ENCODE results near the gene CREM. TPM values are rescaled to one million over a fixed set of nuclear protein-coding genes. Genes with fewer than 3 reads are reported as not detected.

Gene CREM
- total and polyA plus RNA-seq, 2 donors, result 38.0 to 82.2 TPM

GRCh38 chr10:35228058-35228457, 101.4 kb downstream of the CREM start:
- 100% methylated on average over 1 of the region's 1 CpG for WGBS

GRCh38 chr10:35231646-35232045, 105.0 kb downstream of the CREM start:
- WGBS, result 97% methylated on average over 4 of the region's 4 CpGs
- Histone ChIP-seq H3K9me3 (ENCODE audit: control insufficient read depth in 2 of 2, insufficient read depth in 1 of 2, low read length in 1 of 2) (no peaks in the 10 kb centered on the region), H3K4me1 (ENCODE audit: control insufficient read depth in 2 of 2, insufficient read depth in 2 of 2, low read length in 2 of 2) (no peaks in the 10 kb centered on the region), H3K27me3 (ENCODE audit: control insufficient read depth in 2 of 2, insufficient read depth in 1 of 2, low read length in 1 of 2) (no peaks in the 10 kb centered on the region), H3K4me3 (ENCODE audit: low read length in 2 of 2) (no peak overlapping the region), H3K36me3 (ENCODE audit: control insufficient read depth in 2 of 2, insufficient read depth in 2 of 2, low read length in 1 of 2) (no peaks in the 10 kb centered on the region), H3K27ac (ENCODE audit: low read depth in 1 of 2, low read length in 1 of 2) (no peak overlapping the region)
- no peak for DNase-seq (ENCODE audit: low read depth in 6 of 9, low spot score in 9 of 9)

More at GRCh38 chr10:35228058-35228457, 101.4 kb downstream of the CREM start:
- Histone ChIP-seq H3K4me1 (ENCODE audit: control insufficient read depth in 2 of 2, insufficient read depth in 2 of 2, low read length in 2 of 2) (no peaks in the 10 kb centered on the region), H3K27me3 (ENCODE audit: control insufficient read depth in 2 of 2, insufficient read depth in 1 of 2, low read length in 1 of 2) (no peaks in the 10 kb centered on the region), H3K4me3 (ENCODE audit: low read length in 2 of 2) (no peak overlapping the region), H3K36me3 (ENCODE audit: control insufficient read depth in 2 of 2, insufficient read depth in 2 of 2, low read length in 1 of 2) (no peaks in the 10 kb centered on the region), H3K9me3 (ENCODE audit: control insufficient read depth in 2 of 2, insufficient read depth in 1 of 2, low read length in 1 of 2) (no peaks in the 10 kb centered on the region), H3K27ac (ENCODE audit: low read depth in 1 of 2, low read length in 1 of 2) (no peak overlapping the region)
- no peak for DNase-seq (ENCODE audit: low read depth in 6 of 9, low spot score in 9 of 9)

- DNase-seq (ENCODE audit: low read depth in 6 of 9, low spot score in 9 of 9), result no peak
- no peaks in the 10 kb centered on the region for H3K27me3 ChIP-seq (ENCODE audit: control insufficient read depth in 2 of 2, insufficient read depth in 1 of 2, low read length in 1 of 2)
- H3K4me3 ChIP-seq (ENCODE audit: low read length in 2 of 2), result no peak overlapping the region
- H3K9me3 ChIP-seq (ENCODE audit: control insufficient read depth in 2 of 2, insufficient read depth in 1 of 2, low read length in 1 of 2), result no peaks in the 10 kb centered on the region
- H3K36me3 ChIP-seq (ENCODE audit: control insufficient read depth in 2 of 2, insufficient read depth in 2 of 2, low read length in 1 of 2), result no peaks in the 10 kb centered on the region
- H3K4me1 ChIP-seq (ENCODE audit: control insufficient read depth in 2 of 2, insufficient read depth in 2 of 2, low read length in 2 of 2), result no peaks in the 10 kb centered on the region
- H3K27ac ChIP-seq (ENCODE audit: low read depth in 1 of 2, low read length in 1 of 2), result no peak overlapping the region
- 95% methylated on average over 3 of the region's 3 CpGs for WGBS
These were observed 105.9 kb downstream of the CREM start for GRCh38 chr10:35232527-35232926.

GRCh38 chr10:35234073-35234472, 107.4 kb downstream of the CREM start:
- no peaks in the 10 kb centered on the region for H3K9me3 ChIP-seq (ENCODE audit: control insufficient read depth in 2 of 2, insufficient read depth in 1 of 2, low read length in 1 of 2)
- WGBS, result 98% methylated on average over 8 of the region's 8 CpGs
- no peaks in the 10 kb centered on the region for H3K4me1 ChIP-seq (ENCODE audit: control insufficient read depth in 2 of 2, insufficient read depth in 2 of 2, low read length in 2 of 2)
- DNase-seq (ENCODE audit: low read depth in 6 of 9, low spot score in 9 of 9), result no peak
- H3K27me3 ChIP-seq (ENCODE audit: control insufficient read depth in 2 of 2, insufficient read depth in 1 of 2, low read length in 1 of 2), result no peaks in the 10 kb centered on the region
- no peak overlapping the region for H3K27ac ChIP-seq (ENCODE audit: low read depth in 1 of 2, low read length in 1 of 2)
- no peak overlapping the region for H3K4me3 ChIP-seq (ENCODE audit: low read length in 2 of 2)
- no peaks in the 10 kb centered on the region for H3K36me3 ChIP-seq (ENCODE audit: control insufficient read depth in 2 of 2, insufficient read depth in 2 of 2, low read length in 1 of 2)

- no peaks in the 10 kb centered on the region for H3K9me3 ChIP-seq (ENCODE audit: control insufficient read depth in 2 of 2, insufficient read depth in 1 of 2, low read length in 1 of 2)
- H3K36me3 ChIP-seq (ENCODE audit: control insufficient read depth in 2 of 2, insufficient read depth in 2 of 2, low read length in 1 of 2), result no peaks in the 10 kb centered on the region
- H3K27ac ChIP-seq (ENCODE audit: low read depth in 1 of 2, low read length in 1 of 2), result no peak overlapping the region
- WGBS, result 94% methylated on average over 3 of the region's 3 CpGs
- no peak for DNase-seq (ENCODE audit: low read depth in 6 of 9, low spot score in 9 of 9)
- no peaks in the 10 kb centered on the region for H3K27me3 ChIP-seq (ENCODE audit: control insufficient read depth in 2 of 2, insufficient read depth in 1 of 2, low read length in 1 of 2)
- no peaks in the 10 kb centered on the region for H3K4me1 ChIP-seq (ENCODE audit: control insufficient read depth in 2 of 2, insufficient read depth in 2 of 2, low read length in 2 of 2)
- H3K4me3 ChIP-seq (ENCODE audit: low read length in 2 of 2), result no peak overlapping the region
These were observed 110.1 kb downstream of the CREM start for GRCh38 chr10:35236739-35237138.

- H3K27me3 ChIP-seq (ENCODE audit: control insufficient read depth in 2 of 2, insufficient read depth in 1 of 2, low read length in 1 of 2), result no peaks in the 10 kb centered on the region
- H3K27ac ChIP-seq (ENCODE audit: low read depth in 1 of 2, low read length in 1 of 2), result no peak overlapping the region
- no peak for DNase-seq (ENCODE audit: low read depth in 6 of 9, low spot score in 9 of 9)
- H3K36me3 ChIP-seq (ENCODE audit: control insufficient read depth in 2 of 2, insufficient read depth in 2 of 2, low read length in 1 of 2), result no peaks in the 10 kb centered on the region
- no peak overlapping the region for H3K4me3 ChIP-seq (ENCODE audit: low read length in 2 of 2)
- H3K9me3 ChIP-seq (ENCODE audit: control insufficient read depth in 2 of 2, insufficient read depth in 1 of 2, low read length in 1 of 2), result no peaks in the 10 kb centered on the region
- WGBS, result 97% methylated on average over 15 of the region's 15 CpGs
- H3K4me1 ChIP-seq (ENCODE audit: control insufficient read depth in 2 of 2, insufficient read depth in 2 of 2, low read length in 2 of 2), result no peaks in the 10 kb centered on the region
These were observed 111.3 kb downstream of the CREM start for GRCh38 chr10:35237766-35238512.

- Histone ChIP-seq H3K4me3 (ENCODE audit: low read length in 2 of 2) (no peak overlapping the region), H3K36me3 (ENCODE audit: control insufficient read depth in 2 of 2, insufficient read depth in 2 of 2, low read length in 1 of 2) (no peaks in the 10 kb centered on the region), H3K27me3 (ENCODE audit: control insufficient read depth in 2 of 2, insufficient read depth in 1 of 2, low read length in 1 of 2) (no peaks in the 10 kb centered on the region), H3K4me1 (ENCODE audit: control insufficient read depth in 2 of 2, insufficient read depth in 2 of 2, low read length in 2 of 2) (no peaks in the 10 kb centered on the region), H3K9me3 (ENCODE audit: control insufficient read depth in 2 of 2, insufficient read depth in 1 of 2, low read length in 1 of 2) (no peaks in the 10 kb centered on the region), H3K27ac (ENCODE audit: low read depth in 1 of 2, low read length in 1 of 2) (no peak overlapping the region)
- WGBS, result 97% methylated on average over 2 of the region's 2 CpGs
- no peak for DNase-seq (ENCODE audit: low read depth in 6 of 9, low spot score in 9 of 9)
These were observed 117.9 kb downstream of the CREM start for GRCh38 chr10:35244549-35244948.

GRCh38 chr10:35246770-35247343, 120.2 kb downstream of the CREM start:
- no peaks in the 10 kb centered on the region for H3K4me1 ChIP-seq (ENCODE audit: control insufficient read depth in 2 of 2, insufficient read depth in 2 of 2, low read length in 2 of 2)
- DNase-seq (ENCODE audit: low read depth in 6 of 9, low spot score in 9 of 9), result no peak
- H3K4me3 ChIP-seq (ENCODE audit: low read length in 2 of 2), result no peak overlapping the region
- H3K27me3 ChIP-seq (ENCODE audit: control insufficient read depth in 2 of 2, insufficient read depth in 1 of 2, low read length in 1 of 2), result no peaks in the 10 kb centered on the region
- no peaks in the 10 kb centered on the region for H3K9me3 ChIP-seq (ENCODE audit: control insufficient read depth in 2 of 2, insufficient read depth in 1 of 2, low read length in 1 of 2)
- H3K36me3 ChIP-seq (ENCODE audit: control insufficient read depth in 2 of 2, insufficient read depth in 2 of 2, low read length in 1 of 2), result no peaks in the 10 kb centered on the region
- WGBS, result 96% methylated on average over 8 of the region's 8 CpGs
- H3K27ac ChIP-seq (ENCODE audit: low read depth in 1 of 2, low read length in 1 of 2), result no peak overlapping the region

GRCh38 chr10:35251373-35252100, 124.9 kb downstream of the CREM start:
- Histone ChIP-seq H3K4me3 (ENCODE audit: low read length in 2 of 2) (no peak overlapping the region), H3K27ac (ENCODE audit: low read depth in 1 of 2, low read length in 1 of 2) (no peak overlapping the region), H3K4me1 (ENCODE audit: control insufficient read depth in 2 of 2, insufficient read depth in 2 of 2, low read length in 2 of 2) (no peaks in the 10 kb centered on the region), H3K9me3 (ENCODE audit: control insufficient read depth in 2 of 2, insufficient read depth in 1 of 2, low read length in 1 of 2) (no peaks in the 10 kb centered on the region), H3K27me3 (ENCODE audit: control insufficient read depth in 2 of 2, insufficient read depth in 1 of 2, low read length in 1 of 2) (no peaks in the 10 kb centered on the region), H3K36me3 (ENCODE audit: control insufficient read depth in 2 of 2, insufficient read depth in 2 of 2, low read length in 1 of 2) (no peaks in the 10 kb centered on the region)
- DNase-seq (ENCODE audit: low read depth in 6 of 9, low spot score in 9 of 9), result no peak
- 94% methylated on average over 6 of the region's 6 CpGs for whole genome bisulfite sequencing

All from thymus (tissue), 11 donors.